Measurements from ENCODE around the gene APLP2.

DNA sequence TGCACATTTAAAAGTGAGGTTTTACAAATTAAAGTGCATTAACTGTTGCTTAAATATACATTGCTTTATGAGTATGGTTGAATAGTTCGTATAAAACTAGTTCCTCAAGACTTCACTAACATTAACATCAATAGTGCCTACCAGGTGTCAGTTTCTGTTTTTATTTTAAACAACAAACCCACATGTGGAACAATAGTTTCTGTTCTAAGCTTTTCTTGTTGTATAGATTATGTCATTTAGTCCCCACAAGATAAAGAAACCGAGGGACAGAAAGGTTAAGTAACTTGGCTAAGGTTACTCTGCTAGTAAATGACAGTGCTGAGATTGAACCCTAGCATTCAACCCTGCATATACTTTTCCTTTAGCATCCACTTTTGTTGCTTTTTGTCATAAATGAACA, 48.5 kb downstream of the APLP2 start:
- TF ChIP-seq TBP (CRISPR knock-in tag; IDR thresholded peaks at IDR 0.05) (no peak), ZNF660 (CRISPR knock-in tag; IDR thresholded peaks at IDR 0.05; ENCODE audit: borderline replicate concordance, low read depth) (no peak), POLR2AphosphoS5 (IDR thresholded peaks at IDR 0.05; ENCODE audit: low read depth, low read length) (no peak), CREB1 (IDR thresholded peaks at IDR 0.05) (no peak), CREB1 (CRISPR knock-in tag; IDR thresholded peaks at IDR 0.05) (no peak), FOXA1 (IDR thresholded peaks at IDR 0.05) (no peak), FOXA1 (CRISPR knock-in tag; IDR thresholded peaks at IDR 0.05) (no peak)
- TF ChIP-seq, protein P1, sequence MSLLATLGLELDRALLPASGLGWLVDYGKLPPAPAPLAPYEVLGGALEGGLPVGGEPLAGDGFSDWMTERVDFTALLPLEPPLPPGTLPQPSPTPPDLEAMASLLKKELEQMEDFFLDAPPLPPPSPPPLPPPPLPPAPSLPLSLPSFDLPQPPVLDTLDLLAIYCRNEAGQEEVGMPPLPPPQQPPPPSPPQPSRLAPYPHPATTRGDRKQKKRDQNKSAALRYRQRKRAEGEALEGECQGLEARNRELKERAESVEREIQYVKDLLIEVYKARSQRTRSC (CRISPR knock-in tag; IDR thresholded peaks at IDR 0.05; ENCODE audit: low read depth) = no peak
- TF ChIP-seq, protein P2, sequence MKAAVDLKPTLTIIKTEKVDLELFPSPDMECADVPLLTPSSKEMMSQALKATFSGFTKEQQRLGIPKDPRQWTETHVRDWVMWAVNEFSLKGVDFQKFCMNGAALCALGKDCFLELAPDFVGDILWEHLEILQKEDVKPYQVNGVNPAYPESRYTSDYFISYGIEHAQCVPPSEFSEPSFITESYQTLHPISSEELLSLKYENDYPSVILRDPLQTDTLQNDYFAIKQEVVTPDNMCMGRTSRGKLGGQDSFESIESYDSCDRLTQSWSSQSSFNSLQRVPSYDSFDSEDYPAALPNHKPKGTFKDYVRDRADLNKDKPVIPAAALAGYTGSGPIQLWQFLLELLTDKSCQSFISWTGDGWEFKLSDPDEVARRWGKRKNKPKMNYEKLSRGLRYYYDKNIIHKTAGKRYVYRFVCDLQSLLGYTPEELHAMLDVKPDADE (CRISPR knock-in tag; IDR thresholded peaks at IDR 0.05) = no peak
- TF ChIP-seq, protein P3, sequence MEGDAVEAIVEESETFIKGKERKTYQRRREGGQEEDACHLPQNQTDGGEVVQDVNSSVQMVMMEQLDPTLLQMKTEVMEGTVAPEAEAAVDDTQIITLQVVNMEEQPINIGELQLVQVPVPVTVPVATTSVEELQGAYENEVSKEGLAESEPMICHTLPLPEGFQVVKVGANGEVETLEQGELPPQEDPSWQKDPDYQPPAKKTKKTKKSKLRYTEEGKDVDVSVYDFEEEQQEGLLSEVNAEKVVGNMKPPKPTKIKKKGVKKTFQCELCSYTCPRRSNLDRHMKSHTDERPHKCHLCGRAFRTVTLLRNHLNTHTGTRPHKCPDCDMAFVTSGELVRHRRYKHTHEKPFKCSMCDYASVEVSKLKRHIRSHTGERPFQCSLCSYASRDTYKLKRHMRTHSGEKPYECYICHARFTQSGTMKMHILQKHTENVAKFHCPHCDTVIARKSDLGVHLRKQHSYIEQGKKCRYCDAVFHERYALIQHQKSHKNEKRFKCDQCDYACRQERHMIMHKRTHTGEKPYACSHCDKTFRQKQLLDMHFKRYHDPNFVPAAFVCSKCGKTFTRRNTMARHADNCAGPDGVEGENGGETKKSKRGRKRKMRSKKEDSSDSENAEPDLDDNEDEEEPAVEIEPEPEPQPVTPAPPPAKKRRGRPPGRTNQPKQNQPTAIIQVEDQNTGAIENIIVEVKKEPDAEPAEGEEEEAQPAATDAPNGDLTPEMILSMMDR (CRISPR knock-in tag; IDR thresholded peaks at IDR 0.05) = no peak

Data from HepG2 (cell line).